Stimulated activated CD4-positive, alpha-beta T cell treated with anti-CD3 and anti-CD28 coated beads, TNF-alpha, amount 100 ng/mL, for 48 hours (primary cell): ENCODE data around the gene HAND1.

Experiments used
- DNase-seq, 3 donors: peaks; one replicate each; pipeline ENCODE4 v3.0.0-alpha.2; 2020; ENCODE audit warnings: low read depth in 3 of 3

HAND1 gene

GRCh38 chr5:154505567-154505966 lies 27.5 kb upstream of the HAND1 start:
- DNase-seq, result no peak

- DNase-seq, result no peak
Measured at GRCh38 chr5:154503698-154504039, 25.6 kb upstream of the HAND1 start.

- no peak for DNase-seq
Measured at GRCh38 chr5:154502180-154502579, 24.2 kb upstream of the HAND1 start.

DNA sequence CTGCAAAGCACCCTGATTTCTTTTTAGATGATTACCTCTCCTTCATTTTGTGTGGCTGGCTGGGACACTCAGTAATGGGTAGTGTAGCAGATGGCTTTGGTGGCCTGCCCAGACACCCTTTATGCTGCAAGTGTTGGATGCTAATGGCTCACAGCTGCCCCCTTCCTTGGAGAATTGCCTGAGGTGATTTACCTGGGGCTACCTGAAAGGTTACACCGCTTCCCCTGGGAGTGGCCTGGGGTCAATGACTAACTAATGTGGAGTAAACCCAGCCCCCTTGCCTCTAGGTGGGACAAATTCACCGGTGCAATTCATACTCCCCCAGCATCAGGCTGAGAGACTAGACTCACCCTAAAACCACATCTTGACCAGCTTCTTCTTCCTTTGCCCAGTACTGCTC lies 23.5 kb upstream of the HAND1 start:
- no peak for DNase-seq

DNA sequence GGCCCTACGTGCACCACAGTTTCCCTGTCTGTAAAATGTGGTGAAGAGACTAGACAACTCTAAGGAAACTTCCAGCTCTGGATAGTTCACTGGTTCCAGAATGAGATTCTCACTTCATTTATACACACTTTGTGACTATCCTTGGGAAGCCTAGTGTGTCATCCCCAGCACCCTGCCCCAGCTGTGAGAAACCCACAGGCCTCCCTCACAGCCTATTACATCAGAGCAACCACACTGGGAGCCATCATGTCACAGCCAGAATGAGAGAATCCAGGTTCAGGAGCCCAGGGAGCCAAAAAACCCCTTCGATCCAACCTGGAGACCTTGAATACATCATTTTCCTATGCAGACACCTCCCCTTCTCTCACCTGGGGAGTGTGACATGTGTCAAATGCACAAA lies 21.0 kb upstream of the HAND1 start:
- no peak for DNase-seq

DNA sequence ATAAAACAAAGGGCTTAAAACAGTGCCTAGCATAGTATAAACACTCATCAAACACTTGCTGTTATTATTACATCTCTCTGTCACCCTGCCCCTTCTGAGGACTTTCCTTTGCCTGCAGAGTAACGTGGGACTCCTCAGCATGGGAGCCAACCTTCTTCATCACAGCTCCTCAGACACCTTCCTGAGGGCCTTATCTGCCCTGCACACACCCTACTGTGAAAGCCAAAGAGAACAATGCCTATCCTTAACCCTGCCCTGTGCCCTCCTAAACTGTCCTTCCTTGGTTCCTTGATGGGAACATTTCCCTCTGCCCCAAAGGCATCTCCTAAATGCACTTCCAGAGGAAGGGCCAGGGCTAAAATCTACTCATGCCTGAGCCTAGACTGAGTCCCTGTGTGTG lies 20.6 kb upstream of the HAND1 start:
- no peak for DNase-seq

DNA sequence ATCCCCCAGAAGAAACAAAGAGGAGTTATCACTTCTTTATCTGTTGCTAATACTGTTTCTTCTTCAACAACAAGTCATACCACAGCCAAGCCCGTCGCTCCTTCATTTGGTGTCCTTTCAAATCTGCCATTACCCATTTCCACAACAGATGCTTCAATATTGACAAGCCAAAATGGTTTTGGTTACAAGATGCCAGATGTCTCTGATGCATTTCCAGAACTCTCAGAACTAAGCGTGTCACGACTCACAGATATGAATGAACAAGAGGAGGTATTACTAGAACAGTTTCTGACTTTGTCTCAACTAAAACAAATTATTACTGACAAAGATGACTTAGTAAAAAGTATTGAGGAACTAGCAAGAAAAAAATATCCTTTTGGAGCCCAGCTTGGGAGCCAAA lies 16.0 kb upstream of the HAND1 start:
- DNase-seq, result no peak

DNA sequence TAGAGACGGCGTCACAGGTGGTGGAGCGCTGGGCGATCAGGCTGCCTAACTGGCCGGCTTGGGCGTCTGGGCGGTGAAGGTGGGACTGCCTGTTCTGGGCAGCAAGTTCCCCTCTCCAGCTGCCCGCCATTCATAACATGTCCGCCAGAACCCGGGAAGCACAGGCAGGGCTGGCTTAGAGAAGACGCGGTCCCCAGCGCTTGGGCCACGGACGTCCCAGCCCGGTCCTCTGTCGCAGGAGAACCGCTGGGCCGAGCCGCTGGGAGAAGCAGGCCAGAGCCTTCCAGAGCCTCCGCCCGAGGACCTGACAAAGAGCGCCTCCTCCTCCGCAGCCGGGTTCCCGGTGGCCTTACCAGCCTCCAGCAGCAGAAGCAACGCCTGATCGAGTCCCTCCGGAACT lies 15.2 kb upstream of the HAND1 start:
- DNase-seq, result no peak

GRCh38 chr5:154491941-154492340 lies 13.9 kb upstream of the HAND1 start:
- no peak for DNase-seq

DNA sequence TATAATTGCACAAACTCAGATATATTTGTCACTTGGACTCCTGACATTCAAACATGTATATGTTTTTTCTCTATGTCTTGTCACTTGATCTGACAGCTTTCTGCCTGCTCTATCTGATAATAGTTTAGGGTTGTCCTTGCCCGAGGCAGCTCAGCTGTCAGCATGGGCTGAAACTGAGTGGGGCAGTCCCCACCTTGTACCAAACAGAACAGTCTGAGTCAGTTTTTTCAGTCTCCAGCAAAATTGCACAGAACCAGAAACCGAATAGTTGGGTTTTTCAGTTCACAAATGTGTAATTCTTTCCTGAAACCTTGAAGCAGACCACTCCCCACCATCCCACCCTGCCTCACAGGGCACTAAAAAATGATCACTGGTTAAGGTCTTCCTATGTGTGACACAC lies 9.5 kb upstream of the HAND1 start:
- DNase-seq, result peak in 2 of 3 donors; percentile 35 to 47

DNA sequence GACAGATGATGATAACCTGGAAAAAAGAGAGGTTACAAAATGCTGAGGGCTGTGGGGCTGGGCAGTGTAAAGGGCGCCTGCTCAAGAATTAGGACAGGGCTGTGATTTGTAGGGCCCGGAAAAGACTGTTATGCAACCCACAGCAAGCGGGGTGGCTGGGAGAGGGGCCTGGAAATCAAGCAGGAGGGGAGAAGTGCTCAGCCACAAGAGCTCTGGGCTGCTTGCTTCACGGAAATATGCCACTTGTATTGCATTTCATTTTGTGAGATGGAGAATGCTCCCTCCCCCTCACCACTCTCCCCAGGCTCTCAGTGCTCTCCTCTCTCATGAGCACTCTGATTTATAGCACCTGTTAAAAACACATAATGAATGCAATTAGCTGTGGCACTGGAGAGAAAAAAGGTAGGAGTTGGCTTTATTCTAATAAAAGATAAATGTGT lies 8.4 kb upstream of the HAND1 start:
- no peak for DNase-seq

DNA sequence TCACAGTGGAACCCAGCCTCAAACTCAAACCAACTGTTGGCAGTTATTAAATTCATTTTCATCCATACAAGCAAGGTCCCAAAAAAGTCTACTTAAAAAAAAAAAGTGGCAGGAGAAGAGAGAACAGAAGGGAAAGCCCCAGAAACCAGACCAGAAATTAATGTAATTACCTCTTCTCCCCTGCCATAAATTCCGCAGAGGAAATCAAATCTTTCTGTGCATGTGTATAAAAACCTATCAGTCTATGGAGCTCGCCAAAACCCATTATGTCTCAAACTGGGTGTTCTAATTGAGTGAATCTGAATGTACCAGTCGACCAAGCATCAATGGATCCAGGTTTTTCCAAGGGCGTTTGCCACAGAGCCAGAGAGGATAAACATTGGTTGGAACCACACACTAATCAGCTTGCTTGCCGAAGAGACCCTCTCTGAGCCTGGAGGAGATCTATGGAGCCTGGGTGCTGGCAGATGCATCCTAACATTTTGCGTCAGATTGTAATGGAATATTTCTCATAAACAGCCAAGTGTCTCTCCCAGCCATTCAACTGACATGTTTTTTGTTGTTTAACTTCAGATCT lies 7.9 kb upstream of the HAND1 start:
- no peak for DNase-seq

DNA sequence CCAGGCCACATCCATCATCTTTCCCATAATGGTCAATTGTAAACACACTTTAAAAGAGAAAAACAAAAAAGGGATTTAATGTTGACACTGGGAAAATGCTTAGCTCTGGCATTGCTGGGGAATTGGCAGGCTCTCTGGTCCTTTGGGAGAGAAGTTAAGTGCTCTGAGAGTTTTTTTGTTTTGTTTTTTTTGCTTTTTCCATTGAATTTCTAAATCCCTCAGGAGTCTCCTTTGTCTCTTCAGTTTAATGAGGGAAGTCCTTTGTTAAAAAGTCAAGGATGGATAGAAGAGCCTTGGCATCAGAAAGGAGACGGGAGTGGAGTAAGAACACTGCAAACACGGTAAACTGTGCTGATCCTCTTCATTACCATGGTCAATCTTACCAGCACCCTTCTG lies 7.1 kb upstream of the HAND1 start:
- no peak for DNase-seq

- no peak for DNase-seq
Measured at GRCh38 chr5:154484393-154485095, 6.5 kb upstream of the HAND1 start.

DNA sequence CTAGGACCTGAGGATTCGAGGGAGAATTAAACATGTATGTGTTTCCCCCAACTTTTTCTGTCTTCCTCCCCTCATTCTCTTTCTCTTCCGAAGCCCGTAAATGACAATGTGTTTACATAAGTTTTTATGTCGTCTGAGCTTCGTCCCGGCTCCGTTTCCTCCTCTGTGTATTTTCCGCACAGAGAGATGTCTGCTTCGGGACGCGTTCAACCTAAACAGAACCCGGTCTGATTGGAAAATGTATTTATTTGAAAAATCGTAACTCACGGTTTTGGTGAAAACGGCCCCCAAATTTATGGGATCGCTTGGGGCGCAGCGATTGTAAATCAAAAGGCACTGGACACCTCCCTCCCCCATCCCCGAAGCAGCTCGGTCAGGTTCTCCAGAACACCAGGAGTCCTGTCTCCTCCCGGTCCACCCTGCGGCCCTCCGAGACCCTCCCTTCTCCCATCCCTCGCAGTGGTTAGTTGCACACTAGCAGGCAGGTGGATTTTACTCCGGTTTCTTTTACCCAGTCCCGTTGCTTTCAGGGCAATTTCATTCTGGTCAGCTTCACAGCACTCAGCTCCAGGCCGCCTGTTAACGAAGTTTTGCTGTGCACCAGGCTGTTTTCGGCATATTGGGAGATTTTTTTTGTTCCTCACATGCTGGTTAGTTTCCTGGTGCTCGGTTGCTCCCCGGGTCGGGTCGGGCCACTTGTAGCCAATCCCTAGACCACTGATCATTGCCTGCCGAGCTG lies 5.8 kb upstream of the HAND1 start:
- no peak for DNase-seq

DNA sequence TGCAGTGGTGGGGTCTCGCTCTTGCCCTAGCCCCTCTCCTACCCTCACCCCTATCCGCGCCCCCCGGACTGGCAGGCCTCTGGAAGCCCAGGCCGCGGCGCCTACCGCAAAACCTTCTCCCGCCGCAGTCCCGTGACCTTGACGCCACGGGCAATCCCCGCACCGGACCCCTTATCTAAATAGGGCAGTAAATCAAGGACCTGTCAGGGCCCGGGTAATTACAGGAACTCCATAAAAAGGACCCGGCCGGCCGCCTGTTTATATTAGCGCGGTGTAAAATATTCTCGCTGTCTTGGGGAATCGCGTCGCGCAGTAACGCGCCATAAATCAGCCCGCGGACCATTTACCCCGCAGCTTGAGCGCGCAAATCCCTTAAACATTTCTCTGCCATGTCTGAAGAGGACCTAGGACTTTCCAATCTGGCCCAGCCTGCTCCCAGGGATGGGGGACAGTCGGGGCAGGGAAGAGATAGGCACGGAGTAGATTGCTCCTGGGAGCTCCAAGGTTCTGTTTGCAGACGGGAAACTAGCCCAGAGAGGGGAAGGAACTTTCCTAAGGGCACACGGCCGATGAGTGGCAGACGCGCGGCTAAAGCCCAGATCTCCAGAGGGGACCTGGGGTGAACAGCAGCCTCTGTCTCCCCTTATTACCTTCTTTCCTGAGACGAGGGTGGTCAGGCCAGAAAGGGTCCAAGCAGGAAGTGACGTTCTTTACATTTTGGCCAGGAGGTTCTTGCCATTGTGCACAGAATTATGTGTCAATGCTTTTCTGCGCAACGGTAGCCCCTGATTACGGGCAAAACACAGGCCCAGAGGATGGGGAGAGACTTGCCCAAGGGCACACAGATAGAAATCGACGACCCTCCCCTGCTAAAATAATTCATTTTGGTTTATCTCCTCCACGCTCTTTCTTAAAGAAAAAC lies 4.8 kb upstream of the HAND1 start:
- DNase-seq, result no peak

GRCh38 chr5:154481584-154482381 lies 3.8 kb upstream of the HAND1 start:
- DNase-seq, result no peak

GRCh38 chr5:154480847-154481246 lies 2.8 kb upstream of the HAND1 start:
- DNase-seq, result no peak

DNA sequence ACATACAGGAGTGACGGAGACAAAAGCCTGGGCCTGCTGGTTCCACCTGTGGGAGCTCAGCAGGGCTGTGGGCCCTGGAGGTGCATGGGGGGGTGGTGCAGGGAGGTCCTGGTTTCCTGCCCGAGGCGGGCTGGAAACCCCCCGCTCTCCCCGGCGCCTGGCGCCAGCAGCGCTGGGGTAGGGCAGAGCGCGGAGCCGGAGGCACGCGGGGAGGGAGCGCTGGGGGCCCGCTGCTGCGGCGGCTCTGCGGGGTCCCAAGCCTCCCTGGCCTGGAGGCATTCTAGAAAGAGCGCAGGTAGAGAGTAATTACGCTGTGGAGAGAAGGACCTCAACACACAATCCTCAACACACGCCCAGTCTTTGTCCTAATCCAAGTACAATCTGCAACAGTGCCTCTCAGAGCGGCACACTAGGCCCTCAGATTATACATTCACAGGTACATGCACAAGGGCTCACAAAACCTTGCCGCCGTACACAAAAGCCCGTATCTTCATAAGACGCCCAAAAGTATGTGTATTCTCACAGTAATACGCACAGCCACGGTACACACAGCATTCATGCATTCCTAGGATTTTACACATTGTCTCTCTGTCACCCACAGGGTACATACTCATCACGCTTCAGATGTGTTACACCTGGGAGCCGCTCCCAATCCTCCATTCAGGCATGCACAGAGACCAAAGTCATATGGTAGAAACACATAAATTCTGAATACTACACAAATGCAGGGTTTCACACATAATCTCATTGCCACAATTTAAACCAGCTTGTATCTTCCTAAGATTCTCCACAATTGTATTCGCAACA lies 2.1 kb upstream of the HAND1 start:
- DNase-seq, result no peak

DNA sequence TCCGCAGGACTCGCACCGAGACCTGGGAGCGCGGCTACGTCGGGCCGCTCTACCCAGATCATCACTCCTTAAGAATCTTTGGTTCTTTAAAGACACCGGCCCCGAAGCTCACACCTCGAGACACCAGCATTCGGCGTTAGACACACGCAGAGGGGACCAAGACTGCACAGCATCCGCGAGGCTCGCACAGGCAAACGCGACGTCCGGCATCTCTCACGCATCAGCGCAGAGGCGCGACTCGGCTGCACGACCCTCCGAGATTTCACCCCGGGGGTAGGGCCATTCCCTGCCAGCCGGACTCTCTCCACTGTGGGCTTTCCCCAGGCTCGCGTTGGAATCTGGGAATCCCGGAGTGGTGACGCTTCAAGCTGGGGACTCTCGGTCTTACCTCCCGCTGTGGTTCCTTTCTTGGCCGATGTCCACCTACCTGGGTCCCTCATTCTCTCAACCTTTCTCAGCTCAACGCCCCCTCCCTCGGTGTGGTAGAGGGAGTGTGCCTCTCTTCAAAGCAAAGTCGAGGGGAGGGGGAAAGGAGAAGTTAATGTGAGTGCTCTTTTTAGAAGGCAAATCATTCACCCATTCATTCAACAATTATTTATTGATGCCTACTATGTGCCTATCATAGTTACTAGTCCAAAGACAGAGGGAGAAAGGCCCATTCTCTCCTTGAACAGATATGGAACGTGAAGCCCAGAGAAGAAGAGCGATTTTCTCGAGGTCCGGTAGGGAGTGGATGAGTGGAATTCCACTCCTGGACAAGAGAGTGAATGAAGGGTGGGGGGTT lies 1.3 kb upstream of the HAND1 start:
- no peak for DNase-seq
